OCI-LY7 (cell line): ENCODE data around the gene GPR119.

Experiments used
- EZH2phosphoT487 ChIP-seq: fragments of 200-600 bp; sonication (generic); IDR thresholded peaks from 2 replicates; pipeline ENCODE4 v1.6.1; 2018; ENCODE audit warnings: low read depth, borderline replicate concordance, mild to moderate bottlenecking, mixed run types, antibody characterized with exemption, low read length, moderate library complexity, mixed read lengths
- TF ChIP-seq, protein P1 (sequence below): fragments of 200-600 bp; sonication (generic); conservative IDR thresholded peaks from 2 replicates; pipeline ENCODE4 v1.5.1; 2014; ENCODE audit warnings: mild to moderate bottlenecking, antibody characterized with exemption, low read length, moderate library complexity, mixed read lengths

DNA sequence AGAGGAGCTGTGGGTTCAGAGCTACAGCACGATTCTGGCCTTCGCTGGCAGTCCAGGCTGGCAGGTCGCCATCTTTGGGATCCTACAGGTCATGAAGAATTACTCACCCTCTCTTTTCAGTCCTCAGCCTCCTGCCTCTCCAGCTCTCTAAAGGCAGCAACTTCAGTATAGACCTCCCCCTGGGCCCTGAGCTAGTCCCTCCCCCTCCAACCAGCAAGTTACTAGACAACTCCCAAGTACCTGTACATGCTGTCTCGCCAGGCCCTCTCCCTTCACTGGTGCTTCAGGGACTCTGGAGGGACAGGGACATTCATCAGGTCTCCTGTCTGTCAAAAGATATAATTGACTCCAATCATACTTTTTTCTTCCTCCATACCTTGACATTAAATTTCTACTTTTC is at the start of gene GPR119:
- TF ChIP-seq, protein P1, sequence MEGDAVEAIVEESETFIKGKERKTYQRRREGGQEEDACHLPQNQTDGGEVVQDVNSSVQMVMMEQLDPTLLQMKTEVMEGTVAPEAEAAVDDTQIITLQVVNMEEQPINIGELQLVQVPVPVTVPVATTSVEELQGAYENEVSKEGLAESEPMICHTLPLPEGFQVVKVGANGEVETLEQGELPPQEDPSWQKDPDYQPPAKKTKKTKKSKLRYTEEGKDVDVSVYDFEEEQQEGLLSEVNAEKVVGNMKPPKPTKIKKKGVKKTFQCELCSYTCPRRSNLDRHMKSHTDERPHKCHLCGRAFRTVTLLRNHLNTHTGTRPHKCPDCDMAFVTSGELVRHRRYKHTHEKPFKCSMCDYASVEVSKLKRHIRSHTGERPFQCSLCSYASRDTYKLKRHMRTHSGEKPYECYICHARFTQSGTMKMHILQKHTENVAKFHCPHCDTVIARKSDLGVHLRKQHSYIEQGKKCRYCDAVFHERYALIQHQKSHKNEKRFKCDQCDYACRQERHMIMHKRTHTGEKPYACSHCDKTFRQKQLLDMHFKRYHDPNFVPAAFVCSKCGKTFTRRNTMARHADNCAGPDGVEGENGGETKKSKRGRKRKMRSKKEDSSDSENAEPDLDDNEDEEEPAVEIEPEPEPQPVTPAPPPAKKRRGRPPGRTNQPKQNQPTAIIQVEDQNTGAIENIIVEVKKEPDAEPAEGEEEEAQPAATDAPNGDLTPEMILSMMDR = no peak
- no peak for TF ChIP-seq EZH2phosphoT487
